ENCODE measurements around the gene ABRAXAS1. TPM values are rescaled to one million over a fixed set of nuclear protein-coding genes. Genes with fewer than 3 reads are reported as not detected.

ABRAXAS1 gene
- total and polyA plus RNA-seq, 4 donors, result 10.6 to 21.0 (median 12.7) TPM

DNA sequence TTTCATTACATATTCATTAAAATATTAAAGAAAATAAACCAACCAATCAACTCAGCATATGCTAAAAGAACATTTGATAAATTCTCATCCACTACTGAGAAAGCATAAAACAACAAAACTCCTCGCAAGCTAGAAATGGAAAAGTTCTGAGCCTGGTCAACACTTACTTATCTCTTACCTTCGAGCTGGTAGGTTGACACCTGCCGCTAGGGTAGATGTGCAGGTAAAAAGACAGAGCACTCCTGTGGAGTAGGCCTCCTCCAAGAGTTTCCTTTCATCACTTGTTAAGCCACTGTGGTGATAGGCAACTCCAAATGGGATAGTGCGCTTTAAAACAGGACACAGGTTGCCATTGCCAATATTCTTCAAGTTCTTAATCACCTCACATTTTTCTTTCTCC, 48.2 kb downstream of the ABRAXAS1 start:
- Histone ChIP-seq H3K27me3 (ENCODE audit: control insufficient read depth in 1 of 2, insufficient read depth in 2 of 2, low read length in 1 of 2) (no peaks in the 10 kb centered on the region), H3K9me3 (ENCODE audit: control insufficient read depth, low read length) (no peaks in the 10 kb centered on the region), H3K4me3 (ENCODE audit: low read length in 2 of 2) (no peak overlapping the region), H3K36me3 (ENCODE audit: control insufficient read depth in 1 of 2, insufficient read depth in 2 of 2, low read length in 1 of 2) (peaks cover 0 to 6% of the 10 kb centered on the region in 2 donors), H3K27ac (ENCODE audit: low read depth in 1 of 2, low read length in 2 of 2) (no peak overlapping the region), H3K4me1 (ENCODE audit: control insufficient read depth in 1 of 2, insufficient read depth in 2 of 2, low read length in 2 of 2) (no peaks in the 10 kb centered on the region)
- WGBS, 2 donors, result 96 to 97% methylated on average over 4 of the region's 4 CpGs
- DNase-seq (no peak), ATAC-seq (ENCODE audit: low FRiP score) (no peak)
- intact Hi-C loops (cut with DNase I), result no loop called here

GRCh38 chr4:83431200-83431599, 53.7 kb downstream of the ABRAXAS1 start:
- intact Hi-C loops (cut with DNase I), result no loop called here
- H3K36me3 ChIP-seq (ENCODE audit: control insufficient read depth in 1 of 2, insufficient read depth in 2 of 2, low read length in 1 of 2), result peaks cover 0 to 3% of the 10 kb centered on the region in 2 donors

DNA sequence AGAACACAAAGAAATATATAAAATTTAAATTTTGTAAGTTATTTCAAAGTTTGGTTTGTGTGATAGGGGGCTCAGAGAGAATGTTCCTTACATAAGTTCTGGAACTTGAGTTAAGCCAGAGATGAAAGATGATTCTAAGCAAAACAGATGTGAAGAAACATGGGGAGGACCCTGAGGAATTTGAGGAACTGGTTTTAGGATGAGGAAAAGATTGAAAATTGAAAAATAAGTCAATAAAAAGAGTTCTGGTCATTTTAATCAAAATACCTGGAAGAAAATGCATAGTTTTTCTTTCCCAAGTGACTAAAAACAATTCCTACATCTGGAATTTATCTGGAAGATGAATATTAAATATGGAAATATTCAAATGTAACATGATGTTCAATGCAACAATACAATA, 66.7 kb downstream of the ABRAXAS1 start:
- Histone ChIP-seq H3K4me3 (ENCODE audit: low read length in 2 of 2) (no peak overlapping the region), H3K9me3 (ENCODE audit: control insufficient read depth, low read length) (no peaks in the 10 kb centered on the region), H3K4me1 (ENCODE audit: control insufficient read depth in 1 of 2, insufficient read depth in 2 of 2, low read length in 2 of 2) (no peaks in the 10 kb centered on the region), H3K27me3 (ENCODE audit: control insufficient read depth in 1 of 2, insufficient read depth in 2 of 2, low read length in 1 of 2) (no peaks in the 10 kb centered on the region), H3K27ac (ENCODE audit: low read depth in 1 of 2, low read length in 2 of 2) (no peak overlapping the region), H3K36me3 (ENCODE audit: control insufficient read depth in 1 of 2, insufficient read depth in 2 of 2, low read length in 1 of 2) (peaks cover 0 to 13% of the 10 kb centered on the region in 2 donors)
- intact Hi-C loops (cut with DNase I), result no loop called here
- no peak for ATAC-seq (ENCODE audit: low FRiP score)
- no peak for DNase-seq

More at GRCh38 chr4:83431200-83431599, 53.7 kb downstream of the ABRAXAS1 start:
- Histone ChIP-seq H3K4me3 (ENCODE audit: low read length in 2 of 2) (no peak overlapping the region), H3K4me1 (ENCODE audit: control insufficient read depth in 1 of 2, insufficient read depth in 2 of 2, low read length in 2 of 2) (no peaks in the 10 kb centered on the region), H3K9me3 (ENCODE audit: control insufficient read depth, low read length) (no peaks in the 10 kb centered on the region), H3K27me3 (ENCODE audit: control insufficient read depth in 1 of 2, insufficient read depth in 2 of 2, low read length in 1 of 2) (no peaks in the 10 kb centered on the region), H3K27ac (ENCODE audit: low read depth in 1 of 2, low read length in 2 of 2) (no peak overlapping the region)
- no peak for ATAC-seq (ENCODE audit: low FRiP score)
- 92 to 95% methylated on average over 1 of the region's 1 CpG for WGBS, 2 donors
- no peak for DNase-seq

DNA sequence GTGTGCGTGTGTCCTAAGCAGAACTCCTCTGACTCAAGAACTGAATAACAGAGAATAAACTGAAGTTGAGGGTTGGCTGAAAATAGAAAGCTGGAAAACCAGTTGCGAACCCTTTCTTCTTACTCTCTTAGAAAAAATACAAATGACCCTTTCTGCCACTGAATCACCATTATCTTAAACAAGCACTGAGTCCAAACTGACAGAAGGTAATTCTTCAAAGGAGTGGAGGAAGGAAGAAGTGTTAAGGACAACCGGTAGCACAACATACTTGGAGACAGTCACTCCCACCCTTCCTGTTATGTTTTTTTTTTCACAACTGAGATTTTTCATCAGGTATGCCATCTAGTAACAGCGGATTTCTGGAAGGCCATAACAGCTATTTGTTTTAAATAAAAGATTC, 67.3 kb downstream of the ABRAXAS1 start:
- Histone ChIP-seq H3K27ac (ENCODE audit: low read depth in 1 of 2, low read length in 2 of 2) (no peak overlapping the region), H3K27me3 (ENCODE audit: control insufficient read depth in 1 of 2, insufficient read depth in 2 of 2, low read length in 1 of 2) (no peaks in the 10 kb centered on the region), H3K4me3 (ENCODE audit: low read length in 2 of 2) (no peak overlapping the region), H3K36me3 (ENCODE audit: control insufficient read depth in 1 of 2, insufficient read depth in 2 of 2, low read length in 1 of 2) (peaks cover 0 to 16% of the 10 kb centered on the region in 2 donors), H3K4me1 (ENCODE audit: control insufficient read depth in 1 of 2, insufficient read depth in 2 of 2, low read length in 2 of 2) (no peaks in the 10 kb centered on the region), H3K9me3 (ENCODE audit: control insufficient read depth, low read length) (no peaks in the 10 kb centered on the region)
- WGBS, 2 donors, result 81 to 89% methylated on average over 4 of the region's 4 CpGs
- DNase-seq, result no peak
- intact Hi-C loops (cut with DNase I), result no loop called here
- no peak for ATAC-seq (ENCODE audit: low FRiP score)

DNA sequence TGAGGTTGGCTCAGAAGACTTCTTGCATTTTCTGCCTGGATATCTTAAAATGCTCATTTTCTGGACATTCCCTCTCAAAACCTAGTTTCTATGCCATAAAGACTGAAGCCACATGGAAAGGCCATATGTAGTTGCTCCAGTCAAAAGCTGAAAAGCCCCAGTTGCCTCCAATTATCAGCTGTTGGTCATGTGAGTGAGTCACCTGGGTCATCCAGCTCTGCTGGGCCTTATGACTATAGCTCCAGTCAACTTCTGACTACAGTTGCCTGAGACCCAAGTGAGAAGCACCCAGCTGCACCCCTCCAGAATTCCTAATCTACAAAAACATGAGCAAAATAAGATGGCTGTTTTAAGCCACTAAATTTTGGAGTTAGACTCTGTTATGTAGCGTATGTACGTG, 71.2 kb downstream of the ABRAXAS1 start:
- ATAC-seq (ENCODE audit: low FRiP score), result no peak
- H3K27ac ChIP-seq (ENCODE audit: low read depth in 1 of 2, low read length in 2 of 2), result no peak overlapping the region
- intact Hi-C loops (cut with DNase I), result no loop called here

More for the DNA sequence above, 71.2 kb downstream of the ABRAXAS1 start:
- 98 to 99% methylated on average over 2 of the region's 2 CpGs for WGBS, 2 donors
- Histone ChIP-seq H3K9me3 (ENCODE audit: control insufficient read depth, low read length) (no peaks in the 10 kb centered on the region), H3K27me3 (ENCODE audit: control insufficient read depth in 1 of 2, insufficient read depth in 2 of 2, low read length in 1 of 2) (no peaks in the 10 kb centered on the region), H3K36me3 (ENCODE audit: control insufficient read depth in 1 of 2, insufficient read depth in 2 of 2, low read length in 1 of 2) (peaks cover 0 to 13% of the 10 kb centered on the region in 2 donors), H3K4me1 (ENCODE audit: control insufficient read depth in 1 of 2, insufficient read depth in 2 of 2, low read length in 2 of 2) (no peaks in the 10 kb centered on the region), H3K4me3 (ENCODE audit: low read length in 2 of 2) (no peak overlapping the region)
- no peak for DNase-seq

Other genes with a start within 250 kb of the ABRAXAS1 start
- 1 to 10 TPM; 6.6 to 7.6 TPM for gene COQ2, start 200.3 kb downstream of the ABRAXAS1 start, total RNA-seq
- 1 to 10 TPM; 1.8 to 3.6 TPM for gene COQ2, start 200.3 kb downstream of the ABRAXAS1 start, polyA plus RNA-seq
- 1 to 10 TPM; 3.7 to 5.0 TPM for gene HPSE, start 150.3 kb downstream of the ABRAXAS1 start, total RNA-seq
- 1 to 10 TPM in 1 of 2 donors, under 1 TPM in 1; 0.82 to 3.1 TPM for gene HPSE, start 150.3 kb downstream of the ABRAXAS1 start, polyA plus RNA-seq
- gene HELQ, start 29.3 kb downstream of the ABRAXAS1 start, total RNA-seq, result 10 to 100 TPM; 11.6 to 17.0 TPM
- 1 to 10 TPM; 6.1 to 7.4 TPM for gene HELQ, start 29.3 kb downstream of the ABRAXAS1 start, polyA plus RNA-seq
- gene MRPS18C, start 29.0 kb downstream of the ABRAXAS1 start, total RNA-seq, result 10 to 100 TPM; 38.2 to 41.5 TPM
- 10 to 100 TPM; 21.5 to 41.8 TPM for gene MRPS18C, start 29.0 kb downstream of the ABRAXAS1 start, polyA plus RNA-seq
- 1 to 10 TPM; 5.1 to 7.5 TPM for gene GPAT3, start 51.0 kb upstream of the ABRAXAS1 start, total RNA-seq
- 1 to 10 TPM in 1 of 2 donors, under 1 TPM in 1; 0.90 to 8.9 TPM for gene GPAT3, start 51.0 kb upstream of the ABRAXAS1 start, polyA plus RNA-seq